Heart right ventricle (tissue), 16 donors: ENCODE results near the gene CDC42EP5. TPM values are rescaled to one million over a fixed set of nuclear protein-coding genes. Genes with fewer than 3 reads are reported as not detected.

ENCODE experiments used
- ATAC-seq, 8 donors: fragments of 200-7000 bp; cut with Tn5 transposase; one replicate each; pipeline ENCODE4 v1.9.1; 2020; ENCODE audit warnings: mild to moderate bottlenecking in 8 of 8, moderate library complexity in 8 of 8, moderate number of reproducible peaks in 1 of 8
- DNase-seq, 2 donors: peaks; one replicate each; pipeline ENCODE4 v3.0.0-alpha.2; 2020
- H3K27ac ChIP-seq, 10 donors: fragments of 200-600 bp; sonication (generic) in 2 of 10; one replicate each; pipeline versions ENCODE4 v1.5.0 to v1.8.0; 2020 to 2022; ENCODE audit warnings: mild to moderate bottlenecking in 3 of 10
- H3K27me3 ChIP-seq, 7 donors: fragments of 200-600 bp; one replicate each; pipeline ENCODE4 v1.8.0; 2021 to 2022; ENCODE audit warnings: mild to moderate bottlenecking in 2 of 7
- H3K36me3 ChIP-seq, 9 donors: fragments of 200-600 bp; sonication (generic) in 1 of 9; one replicate each; pipeline versions ENCODE4 v1.5.0 to v1.8.0; 2020 to 2022; ENCODE audit warnings: mild to moderate bottlenecking in 2 of 9
- H3K4me1 ChIP-seq, 9 donors: fragments of 200-600 bp; sonication (generic) in 1 of 9; one replicate each; pipeline versions ENCODE4 v1.5.0 to v1.8.0; 2020 to 2022; ENCODE audit warnings: mild to moderate bottlenecking in 4 of 9
- H3K4me3 ChIP-seq, 10 donors: fragments of 200-600 bp; sonication (generic) in 2 of 10; one replicate each; pipeline versions ENCODE4 v1.5.0 to v1.8.0; 2020 to 2022; ENCODE audit warnings: mild to moderate bottlenecking in 7 of 10, moderate library complexity in 2 of 10
- H3K9me3 ChIP-seq, 11 donors: fragments of 200-600 bp in 10 of 11; sonication (generic) in 2 of 11; one replicate each; pipeline versions ENCODE4 v1.5.0 to v1.8.0; 2013 to 2022; ENCODE audit warnings: mild to moderate bottlenecking in 2 of 11, control low read depth in 1 of 11, moderate library complexity in 1 of 11
- WGBS, 2 donors: extraction: QIAGEN DNeasy Blood & Tissue Kit; methylation state at CpG; one replicate each; pipeline ENCODE4 v1.1.7; 2013; ENCODE audit warnings: inconsistent platforms in 1 of 2; 5-methylcytosine and 5-hydroxymethylcytosine counted together
- intact Hi-C, 10 donors: fragments of 100-400 bp; cut with DNase I; formaldehyde crosslinking; loops; one replicate each; pipeline versions ENCODE4 v1.11.1 to v1.14.2; 2022
- polyA plus RNA-seq, 2 donors: library from polyadenylated mRNA; stranded (reverse); fragments of 200-250 nt; gene quantifications; one replicate each; pipeline ENCODE4 v1.2.3, GENCODE V29; 2013
- total RNA-seq, 10 donors: library from RNA; stranded (reverse); fragmentation: NEBNext Ultra II Directional in 3 of 10; extraction: Animal tissue kit (Norgen Biotek cat#: 25700) in 3 of 10; gene quantifications; one replicate each; pipeline versions ENCODE4 v1.2.1 to v1.2.4, GENCODE V29; 2021 to 2023
- TF ChIP-seq, protein P1 (sequence below), 9 donors: fragments of 200-600 bp; sonication (generic) in 2 of 9; IDR thresholded peaks; one replicate each; pipeline versions ENCODE4 v1.5.0 to v1.8.0; 2021 to 2022; ENCODE audit warnings: antibody characterized with exemption in 9 of 9, mild to moderate bottlenecking in 5 of 9, moderate library complexity in 1 of 9
- donor health status: Arrhythmogenic right ventricular cardiomyopathy.
- donor health status: ischemic (EF 13 %, LVEDD 7.1; RV severe dilation, severe dysfunction).
- donor health status: healthy with polysubstance abuse.
- donor health status: DM: no; HTN: yes; CAD: no.
- donor health status: DM: no; HTN: no; CAD: no.
- donor health status: ischemic (EF 25% LVEDD 6.9; RV normal size, moderate dysfunction).
- donor health status: ischemic (EF 25% LVEDD 5.7; RV mildly dilated, moderate dysfunction).
- donor health status: healthy.
- donor health status: DM: yes; HTN: yes; CAD: no.
- donor health status: Ischemic cardiomyopathy.
- donor health status: ischemic (EF 35%, LVEDD 5.7; RV mildly dilated, moderate dysfunction).
- donor health status: nonischemic (EF 11% LVEDD 7.7; RV severe dilation, severe dysfunction).
- donor health status: DM: yes; HTN: yes; CAD: no.
- donor health status: PGD.
- donor health status: ischemic (EF 29% LVEDD 5.4; RV normal size, mild dysfunction).
- donor health status: nonischemic (EF 23%, LVEDD 6.1; RV moderate dilation, normal function).

Gene CDC42EP5
- total and polyA plus RNA-seq, 12 donors: 5.3 to 22.8 (median 10.9) TPM

DNA sequence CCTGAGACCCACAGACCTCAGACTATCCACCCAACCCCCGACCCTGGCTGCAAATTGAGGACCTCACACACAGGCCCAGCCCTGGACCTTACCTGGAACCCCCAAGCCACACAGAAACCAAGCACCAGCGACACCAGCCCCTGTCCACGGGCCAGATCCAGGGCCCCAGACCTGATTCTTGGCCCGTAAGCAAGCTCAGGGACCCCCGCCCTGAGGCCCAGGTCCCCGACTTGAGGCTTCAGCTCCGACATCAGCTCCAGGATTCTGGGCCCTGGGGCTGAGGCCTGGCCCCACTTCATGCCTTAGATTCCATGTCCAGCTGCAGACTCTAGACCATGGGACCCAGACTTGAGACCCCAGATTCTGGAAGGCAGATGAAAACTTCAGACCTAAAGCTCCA lies 51.6 kb downstream of the CDC42EP5 start:
- Histone ChIP-seq H3K4me3 (no peak overlapping the region), H3K9me3 (no peaks in the 10 kb centered on the region), H3K36me3 (no peaks in the 10 kb centered on the region), H3K27ac (peak overlapping the region in 4 of 10 donors; percentile 33 to 78 (median 68)), H3K27me3 (peaks cover 15 to 87% (median 78%) of the 10 kb centered on the region in 7 donors), H3K4me1 (peaks cover 4 to 42% (median 15%) of the 10 kb centered on the region in 9 donors)
- TF ChIP-seq, protein P1, sequence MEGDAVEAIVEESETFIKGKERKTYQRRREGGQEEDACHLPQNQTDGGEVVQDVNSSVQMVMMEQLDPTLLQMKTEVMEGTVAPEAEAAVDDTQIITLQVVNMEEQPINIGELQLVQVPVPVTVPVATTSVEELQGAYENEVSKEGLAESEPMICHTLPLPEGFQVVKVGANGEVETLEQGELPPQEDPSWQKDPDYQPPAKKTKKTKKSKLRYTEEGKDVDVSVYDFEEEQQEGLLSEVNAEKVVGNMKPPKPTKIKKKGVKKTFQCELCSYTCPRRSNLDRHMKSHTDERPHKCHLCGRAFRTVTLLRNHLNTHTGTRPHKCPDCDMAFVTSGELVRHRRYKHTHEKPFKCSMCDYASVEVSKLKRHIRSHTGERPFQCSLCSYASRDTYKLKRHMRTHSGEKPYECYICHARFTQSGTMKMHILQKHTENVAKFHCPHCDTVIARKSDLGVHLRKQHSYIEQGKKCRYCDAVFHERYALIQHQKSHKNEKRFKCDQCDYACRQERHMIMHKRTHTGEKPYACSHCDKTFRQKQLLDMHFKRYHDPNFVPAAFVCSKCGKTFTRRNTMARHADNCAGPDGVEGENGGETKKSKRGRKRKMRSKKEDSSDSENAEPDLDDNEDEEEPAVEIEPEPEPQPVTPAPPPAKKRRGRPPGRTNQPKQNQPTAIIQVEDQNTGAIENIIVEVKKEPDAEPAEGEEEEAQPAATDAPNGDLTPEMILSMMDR (IDR thresholded peaks at IDR 0.05): no peak
- DNase-seq (no peak), ATAC-seq (no peak)
- intact Hi-C loops: no loop called here
- 76 to 78% methylated on average over 7 of the region's 7 CpGs for WGBS, 2 donors

DNA sequence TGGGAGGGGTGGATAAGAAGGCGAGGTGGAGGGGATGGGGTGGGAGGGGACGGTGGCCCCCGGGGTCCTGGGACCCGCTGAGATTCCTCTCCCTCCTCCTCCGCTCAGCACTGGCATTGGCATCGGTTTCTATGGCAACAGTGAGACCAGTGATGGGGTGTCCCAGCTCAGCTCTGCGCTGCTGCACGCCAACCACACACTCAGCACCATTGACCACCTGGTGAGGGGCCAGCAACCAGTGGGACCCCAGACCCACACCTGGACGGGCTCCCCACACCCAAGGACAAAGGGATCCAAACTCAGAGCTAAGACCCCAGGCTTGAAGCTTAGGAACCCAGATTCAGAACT lies 52.0 kb downstream of the CDC42EP5 start:
- Histone ChIP-seq H3K9me3 (no peaks in the 10 kb centered on the region), H3K27ac (peak overlapping the region in 4 of 10 donors; percentile 33 to 78 (median 68)), H3K36me3 (no peaks in the 10 kb centered on the region), H3K27me3 (peaks cover 15 to 88% (median 79%) of the 10 kb centered on the region in 7 donors), H3K4me3 (peak overlapping the region in 1 of 10 donors; percentile 42), H3K4me1 (peaks cover 4 to 45% (median 17%) of the 10 kb centered on the region in 9 donors)
- ATAC-seq: no peak
- TF ChIP-seq, protein P1 (IDR thresholded peaks at IDR 0.05): no peak
- no peak for DNase-seq
- WGBS, 2 donors: 19 to 24% methylated on average over 9 of the region's 9 CpGs
- intact Hi-C loops: no loop called here

DNA sequence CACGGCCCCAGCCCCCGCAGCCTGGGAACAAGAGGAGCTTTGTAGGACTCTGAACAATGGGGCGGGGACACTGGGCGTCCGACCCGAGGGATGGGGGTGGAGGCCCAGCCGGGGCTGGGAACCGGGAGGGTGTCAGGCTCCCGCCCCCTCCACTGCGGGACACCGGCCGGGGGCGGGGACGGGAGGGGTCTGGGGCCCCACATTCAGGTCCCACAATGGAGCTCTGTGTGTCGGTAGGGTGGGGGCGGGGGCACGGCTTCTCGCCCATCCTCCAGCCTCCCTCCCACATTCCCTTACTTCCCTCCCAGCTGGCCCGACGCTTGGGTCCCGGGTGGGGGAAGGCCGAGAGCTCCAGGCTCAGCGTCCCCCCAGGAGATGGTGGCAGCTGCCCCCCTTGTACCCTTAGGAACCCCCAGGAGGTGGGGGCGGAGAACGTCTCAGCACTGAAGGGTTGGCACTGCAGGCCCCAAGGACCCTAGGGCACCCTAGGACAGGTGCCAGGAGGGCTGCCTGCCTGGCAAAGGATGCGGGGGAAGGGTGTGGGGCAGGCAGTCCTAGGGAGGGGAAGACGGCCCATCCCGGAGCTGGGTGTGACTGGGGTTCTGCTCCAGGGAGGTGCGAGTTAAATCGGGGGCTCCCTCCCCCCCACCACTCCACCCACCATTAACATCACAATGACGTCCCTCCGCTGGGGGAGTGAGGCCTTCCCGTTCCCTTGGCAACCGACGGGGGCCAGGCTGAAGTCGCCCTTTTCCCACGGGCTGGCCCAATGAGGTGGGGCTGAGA lies 52.5 kb downstream of the CDC42EP5 start:
- DNase-seq (peak; percentile 45 to 76), ATAC-seq (peak; percentile 56 to 87 (median 72))
- intact Hi-C loops: no loop called here
- Histone ChIP-seq H3K27ac (peak overlapping the region; percentile 13 to 85 (median 50)), H3K4me3 (peak overlapping the region in 6 of 10 donors; percentile 9 to 48 (median 36)), H3K9me3 (no peaks in the 10 kb centered on the region), H3K36me3 (no peaks in the 10 kb centered on the region), H3K4me1 (peaks cover 4 to 46% (median 17%) of the 10 kb centered on the region in 9 donors), H3K27me3 (peaks cover 15 to 88% (median 81%) of the 10 kb centered on the region in 7 donors)
- 6% methylated on average over 33 to 37 of the region's 37 CpGs for WGBS, 2 donors
- TF ChIP-seq, protein P1 (IDR thresholded peaks at IDR 0.05): no peak

DNA sequence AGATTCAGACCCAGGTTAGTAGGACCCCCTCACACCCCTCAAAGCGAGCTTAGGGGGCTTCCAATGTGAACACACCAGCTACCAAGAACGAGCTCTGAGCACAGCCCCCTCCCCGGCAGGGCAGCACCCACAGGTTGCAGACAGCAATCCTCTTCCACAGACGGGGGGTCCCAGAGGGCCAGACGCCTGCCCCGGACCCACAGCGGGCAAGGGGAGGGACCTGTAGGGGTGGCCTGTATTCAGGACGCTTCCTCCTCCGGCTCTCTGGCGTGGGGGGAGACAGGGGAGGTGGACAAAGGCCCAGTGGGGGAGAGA lies 53.1 kb downstream of the CDC42EP5 start:
- peak overlapping the region in 8 of 10 donors; percentile 29 to 85 (median 60) for H3K27ac ChIP-seq

More for the DNA sequence above, 53.1 kb downstream of the CDC42EP5 start:
- peak overlapping the region in 4 of 10 donors; percentile 34 to 48 (median 40) for H3K4me3 ChIP-seq
- H3K27me3 ChIP-seq: peaks cover 16 to 89% (median 81%) of the 10 kb centered on the region in 7 donors
- H3K36me3 ChIP-seq: no peaks in the 10 kb centered on the region
- WGBS, 2 donors: 10 to 19% methylated on average over 10 of the region's 10 CpGs
- H3K4me1 ChIP-seq: peaks cover 4 to 46% (median 17%) of the 10 kb centered on the region in 9 donors
- no peak for DNase-seq
- ATAC-seq: no peak
- intact Hi-C loops: no loop called here
- TF ChIP-seq, protein P1 (IDR thresholded peaks at IDR 0.05): no peak
- H3K9me3 ChIP-seq: no peaks in the 10 kb centered on the region
